Upper lobe of left lung (tissue), 4 donors: ENCODE measurements around the gene PAPPA.

Experiments
- EP300 ChIP-seq, 4 donors: sonication (generic); formaldehyde crosslinking; IDR thresholded peaks; one replicate each; pipeline ENCODE4 v1.5.1; 2017; ENCODE audit warnings: antibody characterized with exemption in 4 of 4, control low read depth in 2 of 4
- POLR2A ChIP-seq, 4 donors: fragments of 450-650 bp; IDR thresholded peaks; one replicate each; pipeline ENCODE4 v1.5.1; 2016 to 2017; ENCODE audit warnings: antibody characterized with exemption in 4 of 4, mild to moderate bottlenecking in 2 of 4
- TF ChIP-seq, protein P1 (sequence below), 6 experiments: fragments of 450-650 bp in 4 of 6; fragments of 200-600 bp in 2 of 6; sonication (generic) in 2 of 6; IDR thresholded peaks; one replicate each; pipeline ENCODE4 v1.5.1; 2016 to 2019; ENCODE audit warnings: antibody characterized with exemption in 6 of 6

DNA sequence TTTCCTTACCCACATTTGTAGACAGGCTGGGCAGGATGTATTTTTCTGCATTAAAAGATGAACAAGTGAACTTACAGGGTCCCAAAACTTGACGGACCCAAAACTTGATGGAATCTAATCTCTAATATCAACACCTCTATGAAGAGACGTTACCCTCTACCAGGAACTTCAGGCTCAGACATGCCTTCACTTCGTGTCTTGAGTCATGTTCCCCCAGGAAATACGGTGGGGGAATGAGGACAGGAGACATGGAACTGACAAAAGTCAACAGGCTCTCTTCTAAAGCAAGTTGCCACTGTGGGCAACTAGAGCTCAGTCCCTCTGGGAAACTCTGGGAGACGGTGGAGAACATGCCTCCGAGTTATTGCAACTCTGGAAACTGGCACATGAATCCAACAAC is 196.1 kb downstream of the PAPPA start:
- no peak for TF ChIP-seq EP300 (IDR thresholded peaks at IDR 0.05)
- TF ChIP-seq, protein P1, sequence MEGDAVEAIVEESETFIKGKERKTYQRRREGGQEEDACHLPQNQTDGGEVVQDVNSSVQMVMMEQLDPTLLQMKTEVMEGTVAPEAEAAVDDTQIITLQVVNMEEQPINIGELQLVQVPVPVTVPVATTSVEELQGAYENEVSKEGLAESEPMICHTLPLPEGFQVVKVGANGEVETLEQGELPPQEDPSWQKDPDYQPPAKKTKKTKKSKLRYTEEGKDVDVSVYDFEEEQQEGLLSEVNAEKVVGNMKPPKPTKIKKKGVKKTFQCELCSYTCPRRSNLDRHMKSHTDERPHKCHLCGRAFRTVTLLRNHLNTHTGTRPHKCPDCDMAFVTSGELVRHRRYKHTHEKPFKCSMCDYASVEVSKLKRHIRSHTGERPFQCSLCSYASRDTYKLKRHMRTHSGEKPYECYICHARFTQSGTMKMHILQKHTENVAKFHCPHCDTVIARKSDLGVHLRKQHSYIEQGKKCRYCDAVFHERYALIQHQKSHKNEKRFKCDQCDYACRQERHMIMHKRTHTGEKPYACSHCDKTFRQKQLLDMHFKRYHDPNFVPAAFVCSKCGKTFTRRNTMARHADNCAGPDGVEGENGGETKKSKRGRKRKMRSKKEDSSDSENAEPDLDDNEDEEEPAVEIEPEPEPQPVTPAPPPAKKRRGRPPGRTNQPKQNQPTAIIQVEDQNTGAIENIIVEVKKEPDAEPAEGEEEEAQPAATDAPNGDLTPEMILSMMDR (IDR thresholded peaks at IDR 0.05), result no peak
- TF ChIP-seq POLR2A (IDR thresholded peaks at IDR 0.05), result no peak
